Skeletal muscle satellite cell (primary cell): Measurements from ENCODE around the gene ADRA2C.

Experiments
- H3K27me3 ChIP-seq: 2 replicates; pipeline ENCODE4 v1.7.0; 2013; ENCODE audit warnings: low read length; ENCODE audit not compliant: control insufficient read depth, insufficient read depth
- H3K36me3 ChIP-seq: 2 replicates; pipeline ENCODE4 v1.7.0; 2013; ENCODE audit warnings: mild to moderate bottlenecking, control low read depth, low read length; ENCODE audit not compliant: insufficient read depth
- H3K4me1 ChIP-seq: 2 replicates; pipeline ENCODE4 v1.7.0; 2013; ENCODE audit warnings: low read length; ENCODE audit not compliant: control insufficient read depth, insufficient read depth
- H3K4me2 ChIP-seq: 2 replicates; pipeline ENCODE4 v1.7.0; 2013; ENCODE audit warnings: mild to moderate bottlenecking, low read length
- H3K4me3 ChIP-seq: 2 replicates; pipeline ENCODE4 v1.7.0; 2013; ENCODE audit warnings: low read length
- H3K9ac ChIP-seq: 2 replicates; pipeline ENCODE4 v1.7.0; 2013; ENCODE audit warnings: mild to moderate bottlenecking, low read depth, low read length, moderate library complexity
- H3K9me3 ChIP-seq: replicated peaks from 2 replicates; pipeline ENCODE4 v1.7.0; 2013; ENCODE audit warnings: mild to moderate bottlenecking, control low read depth, low read length

ADRA2C gene

DNA sequence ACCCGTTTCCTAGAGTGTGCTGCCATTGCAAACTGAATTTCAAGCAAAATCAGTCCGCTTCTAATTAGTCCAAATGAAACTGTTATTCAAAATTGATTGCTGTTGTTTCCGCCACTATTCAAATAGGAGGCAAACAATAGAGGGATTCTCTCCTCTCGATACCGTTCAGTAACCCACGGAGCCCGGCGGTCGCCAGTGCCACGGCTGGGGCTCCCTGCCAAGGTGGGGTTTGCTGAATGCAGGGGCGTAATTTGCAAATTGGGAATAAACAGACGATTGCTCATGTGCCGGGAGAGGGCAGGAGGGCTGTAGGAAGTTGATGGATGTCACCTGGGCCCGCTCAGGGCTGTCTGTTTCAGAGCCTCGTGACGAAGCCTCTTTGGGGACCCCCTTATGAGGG is 8.8 kb downstream of the ADRA2C start:
- no peak overlapping the region for H3K9ac ChIP-seq
- no peaks in the 10 kb centered on the region for H3K9me3 ChIP-seq
- H3K36me3 ChIP-seq = no peaks in the 10 kb centered on the region
- H3K4me2 ChIP-seq = no peak overlapping the region
- no peak overlapping the region for H3K4me3 ChIP-seq
- H3K27me3 ChIP-seq = peaks cover 53% of the 10 kb centered on the region
- peaks cover 6% of the 10 kb centered on the region for H3K4me1 ChIP-seq

DNA sequence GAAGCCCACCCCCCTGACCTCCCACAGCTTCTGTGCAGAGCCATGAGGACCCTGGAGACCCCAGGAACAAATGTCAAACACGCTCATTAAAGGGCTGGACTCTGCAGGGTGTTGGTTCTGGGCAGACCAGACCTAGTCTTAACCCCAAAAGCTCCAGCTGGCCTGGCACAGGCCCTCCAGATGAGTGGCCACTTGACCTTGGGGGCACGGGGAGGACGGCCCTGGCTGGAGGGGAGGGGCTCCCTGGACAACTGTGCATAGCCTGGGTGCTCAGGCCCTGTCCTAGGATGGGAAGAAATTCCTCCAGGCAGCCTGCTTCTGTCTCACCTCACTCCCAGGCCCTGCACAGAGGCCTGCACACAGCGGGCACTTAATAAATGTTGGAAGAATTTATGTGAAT is 9.4 kb downstream of the ADRA2C start:
- no peak overlapping the region for H3K9ac ChIP-seq
- H3K9me3 ChIP-seq = no peaks in the 10 kb centered on the region
- H3K4me2 ChIP-seq = no peak overlapping the region
- H3K4me3 ChIP-seq = no peak overlapping the region
- peaks cover 49% of the 10 kb centered on the region for H3K27me3 ChIP-seq
- no peaks in the 10 kb centered on the region for H3K36me3 ChIP-seq
- H3K4me1 ChIP-seq = peaks cover 6% of the 10 kb centered on the region

DNA sequence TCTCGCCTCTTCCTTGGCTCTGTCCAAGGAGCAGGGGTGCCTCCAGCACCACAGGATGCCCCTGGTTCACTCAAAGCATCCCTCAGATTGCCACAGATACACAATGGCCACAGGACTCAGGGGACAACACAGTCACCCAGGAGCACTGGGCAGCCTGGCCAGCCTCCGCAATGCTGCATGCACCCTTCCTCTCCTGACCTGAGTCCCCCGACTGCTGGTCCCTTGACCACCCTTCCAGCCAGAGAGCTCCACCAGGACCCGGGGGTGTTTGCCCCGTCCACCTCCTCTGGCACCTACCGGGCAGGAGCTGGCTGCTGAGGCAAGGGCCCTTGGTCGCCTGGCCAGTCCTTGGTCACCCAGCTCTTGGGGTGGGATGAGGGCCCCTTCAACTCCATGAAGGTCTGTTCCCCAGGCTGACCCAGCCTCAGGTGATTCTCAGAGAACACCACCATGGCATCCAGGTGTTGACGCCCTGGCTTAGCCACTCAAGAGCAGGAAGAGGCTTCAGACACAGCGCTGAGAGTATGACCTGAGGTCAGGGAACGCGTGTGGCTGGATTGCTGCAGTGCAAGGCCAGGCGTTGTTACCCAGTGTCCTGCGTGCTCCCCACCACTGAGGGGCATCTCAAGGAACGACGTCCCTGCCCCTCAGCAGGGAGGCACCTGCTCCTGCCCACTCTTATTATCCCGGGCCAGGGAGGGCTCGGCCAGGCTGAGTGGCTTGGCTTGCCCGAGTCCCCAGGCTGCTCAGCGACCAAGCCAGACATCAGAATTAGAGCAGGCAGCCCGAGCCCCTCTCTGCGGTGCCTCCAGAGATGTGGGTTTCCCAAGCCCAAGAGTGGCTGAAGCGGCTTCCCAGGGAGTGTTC is 10.2 kb downstream of the ADRA2C start:
- H3K4me3 ChIP-seq = no peak overlapping the region
- H3K9ac ChIP-seq = no peak overlapping the region
- peaks cover 40% of the 10 kb centered on the region for H3K27me3 ChIP-seq
- no peaks in the 10 kb centered on the region for H3K9me3 ChIP-seq
- H3K4me2 ChIP-seq = no peak overlapping the region
- H3K36me3 ChIP-seq = no peaks in the 10 kb centered on the region
- peaks cover 6% of the 10 kb centered on the region for H3K4me1 ChIP-seq

DNA sequence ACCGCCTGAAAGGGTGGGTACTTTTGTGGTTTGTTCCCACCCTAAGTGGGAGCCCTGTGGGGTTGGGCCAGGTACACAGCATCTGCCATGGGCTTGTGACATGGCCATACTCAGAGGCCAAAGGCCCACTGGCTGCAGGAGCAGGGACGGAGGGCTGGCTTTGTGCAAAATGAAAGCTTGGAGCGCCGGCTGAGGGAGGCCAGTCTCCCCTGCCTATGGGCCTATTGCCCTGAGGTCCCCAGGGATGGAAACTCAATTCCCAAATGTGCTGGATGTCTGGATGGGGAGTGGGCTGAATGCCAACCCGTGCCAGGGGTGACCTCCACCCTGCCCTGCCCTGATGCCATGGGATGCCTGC is 10.8 kb downstream of the ADRA2C start:
- H3K36me3 ChIP-seq = no peaks in the 10 kb centered on the region
- H3K4me1 ChIP-seq = peaks cover 6% of the 10 kb centered on the region
- no peaks in the 10 kb centered on the region for H3K9me3 ChIP-seq
- H3K27me3 ChIP-seq = peaks cover 35% of the 10 kb centered on the region
- H3K4me2 ChIP-seq = no peak overlapping the region
- no peak overlapping the region for H3K4me3 ChIP-seq
- no peak overlapping the region for H3K9ac ChIP-seq

DNA sequence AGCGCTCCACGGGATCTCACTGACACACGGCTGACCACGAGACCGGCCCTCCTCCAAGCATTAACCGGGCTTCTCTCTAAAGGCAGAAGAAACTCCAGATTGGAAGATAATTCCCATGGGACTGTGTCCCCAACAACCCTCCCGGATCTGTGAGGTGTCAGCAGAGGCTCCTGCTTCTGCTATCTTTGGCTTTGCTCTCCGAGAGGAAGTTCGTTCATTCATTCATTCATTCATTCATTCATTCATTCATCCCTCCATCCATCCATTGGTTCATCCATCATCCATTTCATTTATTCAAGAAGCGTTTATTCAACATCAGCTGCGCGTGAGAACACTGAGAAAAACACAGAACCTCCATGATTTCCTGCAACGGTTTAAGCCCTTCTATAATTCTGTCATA is 11.5 kb downstream of the ADRA2C start:
- Histone ChIP-seq H3K4me3 (no peak overlapping the region), H3K4me1 (peaks cover 6% of the 10 kb centered on the region), H3K36me3 (no peaks in the 10 kb centered on the region), H3K27me3 (peaks cover 33% of the 10 kb centered on the region), H3K9ac (no peak overlapping the region), H3K4me2 (no peak overlapping the region), H3K9me3 (no peaks in the 10 kb centered on the region)

DNA sequence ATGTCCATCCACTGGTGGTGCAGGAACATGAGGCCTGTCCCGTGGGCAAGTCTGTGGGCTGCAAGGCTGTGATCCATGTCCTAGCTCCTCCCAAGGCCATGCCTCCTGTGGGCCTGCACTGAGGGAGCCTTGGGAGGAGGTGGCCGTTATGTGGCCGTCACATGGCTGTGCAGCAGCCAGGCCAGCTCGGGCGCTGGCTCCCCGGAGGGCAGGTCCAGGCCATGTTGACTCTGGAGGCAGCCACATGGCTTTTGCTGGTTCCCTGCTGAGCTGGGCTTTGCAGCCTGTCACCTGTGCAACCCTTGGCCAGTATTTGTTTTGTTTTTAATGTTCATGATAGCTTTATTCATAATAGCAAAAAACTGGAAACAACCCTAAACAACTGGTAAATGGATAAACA is 13.3 kb downstream of the ADRA2C start:
- Histone ChIP-seq H3K4me1 (no peaks in the 10 kb centered on the region), H3K9me3 (no peaks in the 10 kb centered on the region), H3K36me3 (no peaks in the 10 kb centered on the region), H3K27me3 (peaks cover 32% of the 10 kb centered on the region), H3K4me3 (no peak overlapping the region), H3K9ac (no peak overlapping the region), H3K4me2 (no peak overlapping the region)

DNA sequence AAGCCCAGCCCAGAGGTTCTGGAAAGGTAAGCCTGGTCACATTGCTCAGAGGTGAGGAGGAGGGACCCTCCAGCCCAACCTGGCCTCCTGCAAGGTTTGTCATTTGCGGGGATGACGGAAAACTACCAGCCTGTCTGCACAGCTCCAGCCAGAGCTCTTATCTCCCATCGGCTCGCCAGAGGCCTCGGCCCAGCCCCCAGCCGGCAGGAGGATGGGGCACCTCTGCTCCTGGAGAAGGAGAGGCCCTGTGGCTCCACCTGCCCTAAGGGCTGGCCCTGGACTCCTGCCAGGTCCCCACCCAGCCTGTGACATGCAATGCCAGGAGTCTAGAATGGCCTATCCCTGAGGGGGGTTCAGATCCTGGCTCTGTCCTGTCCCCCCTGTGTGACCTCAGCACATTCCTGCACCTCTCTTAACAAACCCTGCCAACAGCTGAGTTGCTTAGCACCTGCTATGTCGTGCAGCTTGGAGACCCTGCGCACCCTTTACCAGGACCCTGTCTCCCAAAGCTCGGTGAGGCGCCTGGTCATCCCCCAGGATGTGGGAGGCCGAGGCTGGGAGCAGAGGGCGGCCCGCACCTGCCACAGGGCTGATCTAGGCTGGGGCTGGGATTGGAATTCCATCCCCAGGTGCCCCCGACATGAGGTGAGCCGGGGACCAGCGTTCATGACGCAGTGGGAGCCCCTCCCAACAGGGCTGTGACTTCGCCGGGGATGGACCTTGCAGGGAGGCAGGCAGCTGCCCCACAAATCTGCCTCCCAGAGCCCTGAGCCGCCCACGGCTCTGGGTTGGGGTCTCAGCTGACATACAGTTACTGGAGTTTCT is 14.4 kb downstream of the ADRA2C start:
- Histone ChIP-seq H3K27me3 (peaks cover 34% of the 10 kb centered on the region), H3K9ac (no peak overlapping the region), H3K4me3 (no peak overlapping the region), H3K4me1 (no peaks in the 10 kb centered on the region), H3K4me2 (no peak overlapping the region), H3K9me3 (no peaks in the 10 kb centered on the region), H3K36me3 (no peaks in the 10 kb centered on the region)

DNA sequence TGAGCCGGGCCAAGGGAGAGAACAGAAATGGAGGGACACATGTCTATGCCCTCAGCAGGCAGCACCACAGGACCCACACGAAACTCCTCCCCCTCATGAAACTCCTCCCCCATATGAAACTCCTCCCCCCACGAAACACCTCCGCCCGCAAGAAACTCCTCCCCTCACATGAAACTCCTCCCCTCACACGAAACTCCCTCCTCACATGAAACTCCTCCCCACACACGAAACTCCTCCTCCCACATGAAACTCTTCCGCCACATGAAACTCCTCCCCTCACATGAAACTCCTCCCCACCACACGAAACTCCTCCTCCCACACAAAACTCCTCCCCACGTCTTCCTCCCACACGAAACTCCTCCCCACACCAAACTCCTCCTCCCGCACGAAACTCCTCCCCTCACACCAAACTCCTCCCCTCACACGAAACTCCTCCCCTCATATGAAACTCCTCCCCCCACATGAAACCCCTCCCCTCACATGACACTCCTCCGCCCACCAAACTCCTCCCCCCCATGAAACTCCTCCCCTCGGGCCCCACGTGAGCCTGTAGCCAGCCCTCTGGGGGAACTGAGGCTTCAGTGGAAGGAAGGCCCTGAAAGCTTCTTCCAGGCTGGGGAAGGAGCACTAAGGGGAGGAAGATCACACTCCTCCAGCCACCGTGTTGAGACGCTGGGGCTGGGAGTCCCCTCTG is 15.2 kb downstream of the ADRA2C start:
- H3K9me3 ChIP-seq = no peaks in the 10 kb centered on the region
- no peak overlapping the region for H3K4me2 ChIP-seq
- H3K4me1 ChIP-seq = no peaks in the 10 kb centered on the region
- H3K9ac ChIP-seq = no peak overlapping the region
- H3K36me3 ChIP-seq = no peaks in the 10 kb centered on the region
- no peak overlapping the region for H3K4me3 ChIP-seq
- H3K27me3 ChIP-seq = peaks cover 34% of the 10 kb centered on the region

DNA sequence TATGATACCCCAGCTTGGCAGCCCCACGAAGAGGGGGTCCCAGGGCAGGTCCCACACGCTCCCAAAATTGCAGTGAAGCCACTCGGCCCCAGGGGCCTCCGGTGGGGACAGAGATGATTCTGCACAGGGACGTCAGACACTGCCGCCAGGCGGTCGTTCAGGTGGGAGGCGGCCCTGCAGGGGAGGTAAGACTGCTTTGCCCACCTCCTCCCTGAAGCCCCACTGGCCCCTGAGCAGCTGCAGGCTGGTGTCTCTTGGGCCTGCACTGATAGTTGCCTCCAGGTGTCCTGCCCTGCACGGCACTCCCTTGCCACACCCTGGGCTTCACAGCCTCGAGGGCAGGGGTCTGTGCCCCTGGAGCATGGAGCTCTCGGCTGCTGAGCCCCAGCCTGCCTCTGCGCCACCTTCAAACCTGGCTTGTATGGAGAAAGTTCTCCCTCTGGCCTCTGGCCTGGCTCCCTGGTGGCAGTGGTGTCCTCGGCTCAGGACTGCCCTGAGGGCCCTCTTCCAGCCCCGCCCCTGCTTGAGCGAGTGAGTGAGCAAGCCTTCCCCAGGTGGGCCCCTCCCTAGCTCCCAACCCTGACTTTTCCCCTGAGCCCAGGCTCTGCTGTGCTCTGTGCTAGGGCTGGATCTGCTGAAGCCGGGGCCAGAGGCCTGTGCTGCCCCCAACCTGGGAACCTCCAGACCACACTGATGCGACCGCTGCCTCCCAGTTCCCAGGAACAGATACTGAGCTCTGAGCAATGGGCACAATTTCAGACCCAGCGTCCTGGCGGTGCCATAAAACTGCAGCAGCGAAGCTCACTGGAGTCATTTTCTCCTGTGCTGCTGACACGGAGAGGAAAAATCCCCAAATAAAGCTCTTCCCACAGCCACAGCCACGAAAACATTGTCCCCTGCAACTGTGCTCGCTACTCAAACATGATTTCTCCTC is 16.1 kb downstream of the ADRA2C start:
- Histone ChIP-seq H3K4me3 (no peak overlapping the region), H3K9me3 (no peaks in the 10 kb centered on the region), H3K4me1 (no peaks in the 10 kb centered on the region), H3K4me2 (no peak overlapping the region), H3K27me3 (peaks cover 31% of the 10 kb centered on the region), H3K9ac (no peak overlapping the region), H3K36me3 (no peaks in the 10 kb centered on the region)

DNA sequence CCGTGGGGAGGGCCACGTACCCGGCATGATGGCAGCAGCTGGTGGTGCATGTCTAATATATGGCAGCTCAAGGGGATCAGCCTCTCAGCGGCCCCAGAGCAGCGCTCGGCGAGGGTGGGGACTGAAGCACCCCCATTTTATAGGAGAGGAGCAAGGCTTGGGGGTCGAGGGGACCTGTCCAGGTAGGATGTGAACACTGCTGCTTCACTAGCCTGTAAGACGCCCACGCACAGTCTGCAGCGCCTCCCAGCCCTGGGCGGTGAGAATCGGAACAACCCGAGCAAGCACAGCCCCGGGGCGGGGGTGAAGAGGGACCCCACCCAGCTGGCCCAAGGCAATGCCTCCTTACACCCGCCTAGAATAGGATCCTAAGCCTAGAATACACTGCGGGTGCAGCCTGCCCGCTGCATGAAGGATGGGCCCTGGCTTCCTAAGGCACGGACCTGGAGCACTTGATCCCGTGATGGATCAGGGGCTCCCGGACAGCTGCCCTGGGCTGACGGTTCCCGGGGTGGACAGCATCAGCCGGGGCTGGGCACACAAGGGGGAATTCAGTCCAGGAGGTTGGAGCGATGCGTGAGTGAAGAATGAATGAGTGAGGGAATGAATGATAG is 17.6 kb downstream of the ADRA2C start:
- no peak overlapping the region for H3K4me2 ChIP-seq
- no peak overlapping the region for H3K4me3 ChIP-seq
- H3K4me1 ChIP-seq = no peaks in the 10 kb centered on the region
- no peaks in the 10 kb centered on the region for H3K36me3 ChIP-seq
- no peak overlapping the region for H3K9ac ChIP-seq
- H3K9me3 ChIP-seq = no peaks in the 10 kb centered on the region
- H3K27me3 ChIP-seq = peaks cover 31% of the 10 kb centered on the region
